ENCODE measurements around the gene TSPAN1.

Gene TSPAN1

GRCh38 chr1:46166521-46167462, 8.1 kb upstream of the TSPAN1 start:
- peak; percentile 58 for DNase-seq

GRCh38 chr1:46168477-46168876, 6.4 kb upstream of the TSPAN1 start:
- DNase-seq = no peak

GRCh38 chr1:46169811-46170454, 5.0 kb upstream of the TSPAN1 start:
- no peak for DNase-seq

GRCh38 chr1:46171351-46171750, 3.5 kb upstream of the TSPAN1 start:
- DNase-seq = no peak

- DNase-seq = no peak
Observed at GRCh38 chr1:46171871-46172270, 3.0 kb upstream of the TSPAN1 start.

- no peak for DNase-seq
Observed at GRCh38 chr1:46172321-46172720, 2.6 kb upstream of the TSPAN1 start.

- DNase-seq = no peak
Observed at GRCh38 chr1:46173361-46173856, 1.5 kb upstream of the TSPAN1 start.

GRCh38 chr1:46175243-46175642, 356 bp downstream of the TSPAN1 start:
- DNase-seq = no peak

- DNase-seq = no peak
Observed at GRCh38 chr1:46176211-46176865, 1.5 kb downstream of the TSPAN1 start, which contains the start of gene P3R3URF. P3R3URF (minus strand) TSS chr1:46176488; CDS start chr1:46176471, 17 bp downstream.

- peak; percentile 75 for DNase-seq
Observed at GRCh38 chr1:46179138-46180081, 4.5 kb downstream of the TSPAN1 start.

GRCh38 chr1:46180082-46180616, 5.3 kb downstream of the TSPAN1 start:
- no peak for DNase-seq

GRCh38 chr1:46181343-46182260, 6.7 kb downstream of the TSPAN1 start:
- no peak for DNase-seq

- no peak for DNase-seq
Observed at GRCh38 chr1:46183079-46183847, 8.4 kb downstream of the TSPAN1 start.

GRCh38 chr1:46183926-46184557, 9.2 kb downstream of the TSPAN1 start:
- DNase-seq = no peak

GRCh38 chr1:46184920-46185658, 10.2 kb downstream of the TSPAN1 start:
- DNase-seq = peak; percentile 76

- DNase-seq = no peak
Observed at GRCh38 chr1:46186076-46186475, 11.2 kb downstream of the TSPAN1 start.

GRCh38 chr1:46187106-46187869, 12.4 kb downstream of the TSPAN1 start:
- DNase-seq = no peak
